ENCODE results near the gene DGKQ.
A peak's percentile ranks its signal among the peaks of the same experiment; 100 is the strongest.

Gene DGKQ, protein sequence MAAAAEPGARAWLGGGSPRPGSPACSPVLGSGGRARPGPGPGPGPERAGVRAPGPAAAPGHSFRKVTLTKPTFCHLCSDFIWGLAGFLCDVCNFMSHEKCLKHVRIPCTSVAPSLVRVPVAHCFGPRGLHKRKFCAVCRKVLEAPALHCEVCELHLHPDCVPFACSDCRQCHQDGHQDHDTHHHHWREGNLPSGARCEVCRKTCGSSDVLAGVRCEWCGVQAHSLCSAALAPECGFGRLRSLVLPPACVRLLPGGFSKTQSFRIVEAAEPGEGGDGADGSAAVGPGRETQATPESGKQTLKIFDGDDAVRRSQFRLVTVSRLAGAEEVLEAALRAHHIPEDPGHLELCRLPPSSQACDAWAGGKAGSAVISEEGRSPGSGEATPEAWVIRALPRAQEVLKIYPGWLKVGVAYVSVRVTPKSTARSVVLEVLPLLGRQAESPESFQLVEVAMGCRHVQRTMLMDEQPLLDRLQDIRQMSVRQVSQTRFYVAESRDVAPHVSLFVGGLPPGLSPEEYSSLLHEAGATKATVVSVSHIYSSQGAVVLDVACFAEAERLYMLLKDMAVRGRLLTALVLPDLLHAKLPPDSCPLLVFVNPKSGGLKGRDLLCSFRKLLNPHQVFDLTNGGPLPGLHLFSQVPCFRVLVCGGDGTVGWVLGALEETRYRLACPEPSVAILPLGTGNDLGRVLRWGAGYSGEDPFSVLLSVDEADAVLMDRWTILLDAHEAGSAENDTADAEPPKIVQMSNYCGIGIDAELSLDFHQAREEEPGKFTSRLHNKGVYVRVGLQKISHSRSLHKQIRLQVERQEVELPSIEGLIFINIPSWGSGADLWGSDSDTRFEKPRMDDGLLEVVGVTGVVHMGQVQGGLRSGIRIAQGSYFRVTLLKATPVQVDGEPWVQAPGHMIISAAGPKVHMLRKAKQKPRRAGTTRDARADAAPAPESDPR

GRCh38 chr4:973431-974397 is at the start of gene DGKQ:
DGKQ (minus strand) TSS chr4:973569; CDS start chr4:973482, 87 bp downstream.
- Histone ChIP-seq H3K27me3 (replicated peaks; ENCODE audit: control insufficient read depth, insufficient read depth, low read length) (no peaks in the 10 kb centered on the region), H3K4me3 (replicated peaks; ENCODE audit: low read depth, low read length) (peak within 1 kb of the TSS; percentile 74), H3K36me3 (ENCODE audit: control insufficient read depth, insufficient read depth, low read length) (0 out of 2 replicates have a peak, but pooled peaks cover 2% of the 10 kb centered on the region)
- peak; percentile 84 for DNase-seq (ENCODE audit: extremely low read depth, insufficient read length)
- no peak for TF ChIP-seq CTCF (IDR thresholded peaks at IDR 0.05; ENCODE audit: insufficient read depth, low read length, poor library complexity, severe bottlenecking)

- no peak overlapping the region for H3K4me3 ChIP-seq (replicated peaks; ENCODE audit: low read depth, low read length)
These were observed 49.3 kb upstream of the DGKQ start for GRCh38 chr4:1022739-1023066.

GRCh38 chr4:1022051-1022738 is 48.8 kb upstream of the DGKQ start:
- Histone ChIP-seq H3K27me3 (replicated peaks; ENCODE audit: control insufficient read depth, insufficient read depth, low read length) (no peaks in the 10 kb centered on the region), H3K36me3 (ENCODE audit: control insufficient read depth, insufficient read depth, low read length) (no peaks in the 10 kb centered on the region), H3K4me3 (replicated peaks; ENCODE audit: low read depth, low read length) (no peak overlapping the region)
- TF ChIP-seq CTCF (IDR thresholded peaks at IDR 0.05; ENCODE audit: insufficient read depth, low read length, poor library complexity, severe bottlenecking), result no peak
- DNase-seq (ENCODE audit: extremely low read depth, insufficient read length), result no peak

More at GRCh38 chr4:1022739-1023066, 49.3 kb upstream of the DGKQ start:
- no peak for TF ChIP-seq CTCF (IDR thresholded peaks at IDR 0.05; ENCODE audit: insufficient read depth, low read length, poor library complexity, severe bottlenecking)
- no peaks in the 10 kb centered on the region for H3K27me3 ChIP-seq (replicated peaks; ENCODE audit: control insufficient read depth, insufficient read depth, low read length)
- DNase-seq (ENCODE audit: extremely low read depth, insufficient read length), result no peak
- no peaks in the 10 kb centered on the region for H3K36me3 ChIP-seq (ENCODE audit: control insufficient read depth, insufficient read depth, low read length)

DNA sequence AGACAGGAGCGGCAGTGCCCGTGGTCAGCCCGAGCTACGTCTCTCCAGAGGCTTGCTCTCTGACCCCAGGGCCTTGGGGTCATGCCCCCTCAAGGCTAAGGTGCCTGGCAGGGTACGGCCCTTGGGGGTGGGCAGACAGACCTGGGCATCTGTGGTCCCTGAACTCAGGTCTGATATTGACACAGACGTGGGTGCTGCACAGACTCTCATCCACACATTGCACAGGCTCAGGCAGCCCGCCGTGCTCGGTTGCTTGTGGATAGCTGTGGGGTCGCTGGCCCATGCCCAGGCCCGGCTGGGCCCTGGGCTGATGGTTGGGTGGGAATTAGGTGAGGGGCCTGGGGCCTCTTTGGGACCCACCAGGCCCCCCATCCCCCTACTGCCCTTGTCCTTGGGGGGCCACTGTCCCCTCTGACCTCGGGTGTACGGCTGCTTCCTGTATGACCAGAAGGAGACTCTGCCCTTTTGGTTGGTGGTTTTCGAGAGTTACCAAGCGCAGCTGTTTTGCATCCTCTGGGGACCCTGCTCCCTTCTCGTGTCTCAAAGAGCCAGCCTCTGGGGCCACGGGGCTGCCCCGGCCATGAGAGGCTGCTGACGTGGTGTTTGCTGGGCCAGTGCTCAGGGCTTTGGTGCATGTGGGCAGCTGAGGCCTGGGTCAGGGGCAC is 48.1 kb upstream of the DGKQ start:
- no peak overlapping the region for H3K4me3 ChIP-seq (replicated peaks; ENCODE audit: low read depth, low read length)
- H3K36me3 ChIP-seq (ENCODE audit: control insufficient read depth, insufficient read depth, low read length), result no peaks in the 10 kb centered on the region
- H3K27me3 ChIP-seq (replicated peaks; ENCODE audit: control insufficient read depth, insufficient read depth, low read length), result no peaks in the 10 kb centered on the region
- no peak for TF ChIP-seq CTCF (IDR thresholded peaks at IDR 0.05; ENCODE audit: insufficient read depth, low read length, poor library complexity, severe bottlenecking)
- peak; percentile 45 for DNase-seq (ENCODE audit: extremely low read depth, insufficient read length)

All from GM06990 (cell line).